Left forelimb (tissue), 1 donor: ENCODE results near the gene STARD3.
"Not testable (repeated sequence)": the region's sequence is repeated elsewhere in the genome, so short reads cannot be mapped to it uniquely, and the experiment has no call there.

Experiments
- DNase-seq: peaks from one replicate; pipeline ENCODE4 v3.0.0-alpha.2; 2018; ENCODE audit warnings: low spot score

STARD3 gene

DNA sequence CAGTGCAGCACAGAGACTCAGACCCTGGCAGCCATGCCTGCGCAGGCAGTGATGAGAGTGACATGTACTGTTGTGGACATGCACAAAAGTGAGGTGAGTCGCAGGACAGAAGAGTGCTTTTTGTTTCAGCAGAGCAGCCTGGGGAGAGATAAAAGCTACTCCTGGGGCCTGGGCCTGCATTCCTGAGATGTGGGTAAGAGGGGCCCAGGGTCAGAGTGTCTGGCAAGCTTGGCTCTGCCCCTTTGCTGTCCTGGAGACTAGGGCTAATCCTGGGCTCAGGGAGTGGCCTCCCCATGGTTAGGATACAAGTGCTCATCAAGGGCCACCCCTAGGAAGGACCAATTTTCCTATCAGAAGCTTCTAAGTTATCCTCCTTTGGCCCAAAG is 58.1 kb downstream of the STARD3 start:
- DNase-seq: no peak

DNA sequence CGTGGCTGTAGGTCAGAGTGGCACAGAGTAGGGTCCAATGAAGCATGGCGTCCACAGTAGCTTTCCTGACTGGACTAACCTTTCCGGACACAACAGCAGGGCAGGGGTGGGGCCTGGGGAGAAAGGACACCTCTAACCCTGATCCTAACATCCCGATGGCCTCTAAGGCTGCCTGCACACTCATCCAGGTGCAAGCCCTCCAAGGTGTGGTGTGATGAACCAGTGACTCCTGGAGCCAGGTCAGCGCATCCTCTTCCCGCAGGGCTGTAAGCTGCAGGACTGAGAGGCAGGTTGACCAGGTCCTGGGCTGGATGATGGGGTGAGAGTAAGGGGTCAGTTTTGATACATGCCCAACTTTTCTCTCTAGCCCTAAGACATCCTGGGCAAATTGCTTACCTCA is 59.8 kb downstream of the STARD3 start:
- DNase-seq: no peak

DNA sequence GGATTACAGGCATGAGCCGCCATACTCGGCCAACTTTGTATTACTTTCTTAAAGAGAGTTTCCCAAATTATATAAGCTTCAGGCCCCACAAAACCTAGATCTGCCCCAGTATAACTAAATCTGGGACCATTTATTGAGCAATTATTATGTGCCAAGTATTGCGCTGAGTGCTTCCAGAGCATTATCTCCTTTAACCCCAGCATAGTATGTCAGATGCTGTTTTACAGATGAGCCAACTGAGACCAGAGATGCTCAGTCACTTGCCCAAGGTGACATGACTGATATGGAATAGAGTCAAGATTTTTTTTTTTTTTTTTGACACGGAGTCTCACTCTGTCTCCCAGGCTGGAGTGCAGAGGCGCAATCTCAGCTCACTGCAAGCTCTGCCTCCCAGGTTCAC is 61.0 kb downstream of the STARD3 start:
- no peak for DNase-seq

DNA sequence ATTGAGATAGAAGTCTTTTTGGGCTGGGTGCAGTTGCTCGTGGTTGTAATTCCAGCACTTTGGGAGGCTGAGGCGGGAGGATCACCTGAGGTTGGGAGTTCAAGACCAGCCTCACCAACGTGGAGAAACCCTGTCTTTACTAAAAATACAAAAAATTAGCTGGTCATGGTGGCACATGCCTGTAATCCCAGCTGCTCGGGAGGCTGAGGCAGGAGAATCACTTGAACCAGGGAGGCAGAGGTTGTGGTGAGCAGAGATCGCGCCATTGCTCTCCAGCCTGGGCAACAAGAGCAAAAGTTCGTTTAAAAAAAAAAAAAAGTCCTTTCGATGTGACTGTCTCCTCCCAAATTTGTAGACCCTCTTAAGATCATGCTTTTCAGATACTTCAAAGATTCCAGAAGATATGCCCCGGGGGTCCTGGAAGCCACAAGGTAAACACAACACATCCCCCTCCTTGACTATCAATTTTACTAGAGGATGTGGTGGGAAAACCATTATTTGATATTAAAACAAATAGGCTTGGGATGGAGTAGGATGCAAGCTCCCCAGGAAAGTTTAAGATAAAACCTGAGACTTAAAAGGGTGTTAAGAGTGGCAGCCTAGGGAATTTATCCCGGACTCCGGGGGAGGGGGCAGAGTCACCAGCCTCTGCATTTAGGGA is 62.3 kb downstream of the STARD3 start:
- not testable (repeated sequence) for DNase-seq

DNA sequence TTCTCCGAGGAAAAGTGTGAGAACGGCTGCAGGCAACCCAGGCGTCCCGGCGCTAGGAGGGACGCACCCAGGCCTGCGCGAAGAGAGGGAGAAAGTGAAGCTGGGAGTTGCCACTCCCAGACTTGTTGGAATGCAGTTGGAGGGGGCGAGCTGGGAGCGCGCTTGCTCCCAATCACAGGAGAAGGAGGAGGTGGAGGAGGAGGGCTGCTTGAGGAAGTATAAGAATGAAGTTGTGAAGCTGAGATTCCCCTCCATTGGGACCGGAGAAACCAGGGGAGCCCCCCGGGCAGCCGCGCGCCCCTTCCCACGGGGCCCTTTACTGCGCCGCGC is 62.8 kb downstream of the STARD3 start, which contains the start of gene ERBB2:
Gene ERBB2 (plus strand): TSS at position 247 of the 330 bp plus-strand sequence. CDS start 175 bp downstream, outside the sequence.
- DNase-seq: peak; percentile 79

DNA sequence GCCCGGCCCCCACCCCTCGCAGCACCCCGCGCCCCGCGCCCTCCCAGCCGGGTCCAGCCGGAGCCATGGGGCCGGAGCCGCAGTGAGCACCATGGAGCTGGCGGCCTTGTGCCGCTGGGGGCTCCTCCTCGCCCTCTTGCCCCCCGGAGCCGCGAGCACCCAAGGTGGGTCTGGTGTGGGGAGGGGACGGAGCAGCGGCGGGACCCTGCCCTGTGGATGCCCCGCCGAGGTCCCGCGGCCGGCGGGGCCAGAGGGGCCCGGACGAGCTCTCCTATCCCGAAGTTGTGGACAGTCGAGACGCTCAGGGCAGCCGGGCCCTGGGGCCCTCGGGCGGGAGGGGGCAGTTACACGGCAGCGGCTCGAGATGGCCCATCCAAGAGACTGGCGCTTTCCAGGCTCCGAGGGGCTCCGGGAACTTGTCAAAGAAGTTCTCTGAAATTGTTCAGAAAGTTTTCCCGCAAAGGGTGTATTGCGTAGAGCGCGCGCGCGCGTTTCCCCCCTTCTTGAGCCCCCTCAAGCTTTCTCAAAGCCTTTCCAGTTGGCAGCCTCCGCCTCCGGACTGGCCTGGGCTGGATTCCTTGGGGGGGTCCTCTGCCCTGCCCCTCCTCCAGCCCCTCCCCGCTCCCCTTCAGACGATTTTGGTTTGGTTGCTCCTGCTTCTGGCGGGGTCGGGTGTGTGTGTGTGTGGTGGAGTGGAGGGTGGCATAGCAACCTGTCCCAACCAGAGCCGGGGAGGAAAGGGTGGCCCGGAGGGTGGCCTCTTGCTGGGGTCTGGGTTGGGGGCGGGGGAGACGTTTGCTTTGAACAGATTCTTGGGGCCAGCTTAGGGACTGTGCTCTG is 63.4 kb downstream of the STARD3 start:
- DNase-seq: peak; percentile 83

DNA sequence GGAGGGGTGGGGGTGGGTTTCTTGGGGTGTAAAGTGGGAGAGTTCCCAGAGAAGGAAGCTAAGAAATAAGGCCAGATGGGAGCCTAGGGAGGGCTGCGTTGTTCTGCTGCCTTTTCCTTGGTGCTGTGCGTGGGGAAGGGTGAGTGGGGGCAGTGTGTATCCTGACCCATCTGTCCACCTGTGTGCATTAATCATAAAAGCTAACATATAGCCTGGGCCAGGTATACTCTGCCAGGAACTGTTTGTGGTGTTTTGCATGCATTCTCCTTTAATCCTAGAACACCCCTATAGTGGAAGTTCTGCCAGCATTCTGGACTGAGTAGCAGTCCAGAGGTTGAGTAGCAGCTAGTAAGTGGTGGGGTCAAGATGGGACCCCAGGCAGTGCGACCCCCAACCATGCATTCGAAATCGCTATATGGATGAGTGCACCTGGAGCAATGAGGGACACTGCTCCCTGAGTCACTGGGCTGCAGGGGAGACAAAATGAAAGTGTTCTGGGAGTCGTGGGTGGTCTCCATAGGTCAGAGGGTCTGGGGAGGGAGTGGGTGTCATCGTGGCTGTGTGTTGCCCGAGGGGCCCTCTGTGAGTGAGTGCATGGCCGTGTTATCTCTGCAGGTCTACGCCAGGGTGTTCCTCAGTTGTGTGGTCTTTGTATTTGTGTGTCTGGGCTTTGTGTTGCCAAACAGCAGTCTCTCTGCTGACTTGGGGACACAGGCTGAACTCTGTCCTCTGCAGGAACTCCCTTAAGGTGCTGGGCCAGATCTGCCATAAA is 64.3 kb downstream of the STARD3 start:
- DNase-seq: no peak

DNA sequence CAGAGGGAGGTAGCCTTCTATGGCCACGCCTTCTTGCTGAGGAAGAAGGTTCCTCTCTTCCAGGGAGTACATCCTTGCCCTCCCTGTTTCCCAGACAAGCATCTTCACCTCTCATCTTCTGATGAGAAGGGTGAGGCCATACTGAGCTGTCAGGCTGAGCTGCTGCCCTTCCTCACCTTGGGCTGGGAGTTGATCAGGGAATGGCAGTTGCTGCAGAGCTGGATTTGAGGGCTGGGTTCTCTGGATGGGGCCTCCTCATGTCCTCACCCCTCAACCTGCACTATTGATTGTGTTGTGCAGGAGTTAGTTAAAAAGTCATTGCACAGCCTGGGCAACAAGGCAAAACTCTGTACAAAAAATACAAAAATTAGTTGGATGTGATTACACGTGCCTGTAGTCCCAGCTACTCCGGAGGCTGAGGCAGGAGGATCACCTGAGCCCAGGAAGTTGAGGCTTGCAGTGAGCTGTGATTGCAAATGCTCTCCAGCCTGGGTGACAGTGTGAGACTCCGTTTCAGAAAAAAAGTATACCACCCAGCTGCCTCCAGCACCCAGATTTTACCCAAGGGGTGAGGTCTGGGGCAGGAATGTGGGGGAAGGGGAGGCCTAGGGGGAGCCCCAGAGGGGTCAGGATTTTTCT is 65.0 kb downstream of the STARD3 start:
- no peak for DNase-seq

DNA sequence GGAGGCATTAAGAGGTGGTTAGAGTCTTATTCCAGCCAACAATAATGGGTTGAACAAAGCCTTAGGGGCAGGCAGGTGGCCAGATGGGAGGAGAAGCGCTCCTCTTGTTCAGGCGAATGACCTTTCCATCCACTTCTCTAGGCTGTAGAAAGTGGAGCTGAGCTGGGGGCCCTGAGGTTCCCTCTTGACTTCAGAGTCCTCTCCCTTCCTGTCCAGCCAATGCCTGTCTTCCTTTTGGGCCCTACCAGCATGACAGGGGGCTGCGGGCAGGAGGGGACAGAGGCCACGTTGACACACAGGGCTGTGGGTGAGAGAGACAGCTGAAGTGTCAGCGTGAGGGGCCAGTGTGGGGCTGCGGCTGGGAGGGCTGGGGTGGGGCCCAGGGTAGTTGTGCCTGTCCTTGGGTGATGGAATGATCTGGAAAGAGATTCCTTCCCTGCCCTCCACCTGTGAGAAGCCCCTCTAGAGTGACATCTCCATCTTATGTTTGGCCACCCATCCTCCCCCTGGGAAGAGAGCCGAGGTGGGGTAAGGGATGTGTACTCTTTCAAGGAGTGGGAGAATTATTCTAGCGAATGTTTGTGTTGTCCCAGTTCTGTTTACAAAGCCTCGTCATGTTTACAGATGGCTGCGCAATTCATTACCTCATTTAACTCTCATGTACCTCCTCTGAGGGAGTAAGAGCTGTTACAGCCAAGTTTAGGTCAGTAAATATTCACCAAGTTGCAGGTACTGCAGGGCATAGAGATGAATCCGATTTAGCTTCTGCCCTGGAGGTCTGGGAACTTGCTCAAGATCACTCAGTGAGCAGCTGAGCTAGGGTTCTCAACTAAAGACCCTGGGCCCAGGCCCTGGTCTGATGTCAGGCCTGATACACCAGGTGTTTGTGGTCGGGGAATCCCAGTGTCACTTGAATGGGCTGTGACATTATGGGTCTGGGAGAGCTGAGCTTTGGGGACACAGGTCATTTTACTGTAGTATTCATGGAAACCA is 66.3 kb downstream of the STARD3 start:
- no peak for DNase-seq

DNA sequence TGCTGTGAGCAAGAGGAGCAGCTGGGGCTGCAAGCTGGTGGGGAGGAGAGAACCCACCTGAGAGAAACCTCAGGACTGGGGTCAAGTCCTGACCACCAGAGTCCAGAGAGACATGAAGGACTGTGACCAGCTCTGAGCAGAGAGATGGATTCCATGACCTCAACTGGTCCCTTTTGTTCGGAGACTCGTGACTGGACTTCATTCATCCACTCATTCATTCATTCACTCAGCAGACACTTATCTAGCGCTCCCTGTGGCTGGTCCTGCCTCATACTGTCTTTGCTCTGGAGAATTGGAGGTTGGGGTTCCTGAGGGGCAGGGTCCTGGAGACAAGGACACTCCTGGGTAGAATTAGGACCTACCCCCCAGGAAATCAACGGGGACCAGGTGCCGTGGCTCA is 67.0 kb downstream of the STARD3 start:
- no peak for DNase-seq

DNA sequence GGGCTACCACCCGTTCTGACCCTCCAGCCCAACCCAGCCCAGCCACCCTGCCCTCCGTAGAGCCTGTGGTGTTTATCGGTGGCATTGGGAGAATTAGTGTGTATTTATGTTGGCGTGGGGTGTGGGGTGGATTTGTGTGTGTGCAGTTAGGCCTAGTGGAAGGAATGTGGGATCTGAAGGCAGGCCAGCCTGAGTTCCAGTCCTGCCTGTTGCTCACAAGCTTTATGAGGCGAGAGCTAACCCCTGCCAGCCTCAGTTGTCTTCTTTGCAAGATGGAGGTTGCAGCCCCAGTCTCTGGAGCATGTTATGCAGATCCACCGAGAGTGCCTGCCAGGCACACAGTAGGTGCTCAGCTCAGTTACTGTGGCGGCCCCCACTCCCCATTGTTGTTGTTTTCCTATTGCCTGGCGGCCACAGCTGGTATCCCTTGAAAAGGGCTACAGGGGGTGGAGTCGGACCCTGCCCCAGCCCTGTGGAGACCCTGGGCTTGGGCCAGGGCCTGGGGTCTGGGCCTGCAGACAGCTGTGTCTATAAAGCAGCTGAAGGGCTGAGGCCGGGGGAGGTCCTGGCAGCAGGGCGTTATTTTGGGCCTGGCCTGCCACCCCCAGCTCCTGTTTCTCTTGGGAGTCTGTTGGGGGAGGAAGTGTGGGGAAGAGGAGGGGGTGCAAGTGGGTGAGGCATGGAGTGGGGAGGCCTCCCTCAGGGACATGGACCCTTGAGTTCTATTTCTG is 68.0 kb downstream of the STARD3 start:
- no peak for DNase-seq

DNA sequence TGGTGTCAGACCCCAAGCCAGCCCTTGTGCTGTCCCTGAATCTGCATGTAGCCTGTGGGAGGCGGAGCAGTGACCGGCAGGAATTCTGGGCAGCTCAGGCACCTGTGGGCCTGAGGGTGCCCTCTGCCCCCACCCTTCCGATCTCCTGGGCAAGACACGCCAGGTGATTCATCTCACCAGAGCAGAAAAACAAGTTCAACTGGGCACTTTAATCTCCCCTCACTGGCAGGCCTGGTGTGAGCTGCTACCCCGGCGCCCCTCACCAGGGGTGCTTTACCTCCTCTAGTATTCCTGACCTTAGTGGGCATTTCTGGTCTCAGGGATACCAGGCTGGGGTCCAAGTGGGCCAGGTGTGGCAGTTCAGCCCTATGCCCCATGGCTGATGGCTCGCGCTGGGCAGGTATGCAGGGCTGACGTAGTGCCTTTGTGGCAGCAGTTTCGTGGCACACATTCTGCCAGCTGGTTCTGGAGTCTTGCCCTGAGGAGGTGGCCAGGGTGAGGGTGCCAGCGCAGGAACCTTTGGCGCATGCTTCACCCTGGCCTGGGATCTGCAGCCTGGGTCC is 68.9 kb downstream of the STARD3 start:
- no peak for DNase-seq

DNA sequence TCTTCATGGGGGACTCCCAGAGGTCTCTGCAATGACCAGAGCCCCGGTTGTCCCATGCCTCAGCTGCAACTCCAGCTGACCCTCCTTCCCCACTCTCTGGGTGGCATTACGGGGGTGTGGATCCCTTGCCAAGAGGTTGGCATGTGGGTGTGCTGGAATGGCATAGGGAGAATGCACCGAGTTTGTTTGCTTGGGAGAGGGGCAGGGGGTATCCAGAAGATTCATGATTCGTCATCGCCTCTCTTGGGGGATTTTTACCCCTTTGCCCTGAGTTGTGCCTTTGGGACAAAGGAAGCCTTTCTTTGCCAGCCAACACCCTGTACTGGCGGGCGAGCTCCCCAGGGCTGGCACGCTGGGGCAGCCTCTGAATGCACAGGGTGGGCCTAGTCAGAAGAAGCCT is 69.4 kb downstream of the STARD3 start:
- no peak for DNase-seq

DNA sequence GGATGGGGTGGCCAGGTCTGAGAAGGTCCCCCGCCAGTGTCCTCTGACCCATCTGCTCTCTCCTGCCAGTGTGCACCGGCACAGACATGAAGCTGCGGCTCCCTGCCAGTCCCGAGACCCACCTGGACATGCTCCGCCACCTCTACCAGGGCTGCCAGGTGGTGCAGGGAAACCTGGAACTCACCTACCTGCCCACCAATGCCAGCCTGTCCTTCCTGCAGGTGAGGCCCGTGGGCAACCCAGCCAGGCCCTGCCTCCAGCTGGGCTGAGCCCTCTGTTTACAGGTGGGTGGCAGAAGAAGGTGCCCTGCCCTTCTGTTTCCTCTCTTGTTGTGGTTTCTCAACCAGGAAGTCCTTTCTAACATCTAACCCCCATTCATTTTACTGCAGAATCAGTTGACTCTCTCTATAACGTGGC is 70.0 kb downstream of the STARD3 start:
- no peak for DNase-seq

DNA sequence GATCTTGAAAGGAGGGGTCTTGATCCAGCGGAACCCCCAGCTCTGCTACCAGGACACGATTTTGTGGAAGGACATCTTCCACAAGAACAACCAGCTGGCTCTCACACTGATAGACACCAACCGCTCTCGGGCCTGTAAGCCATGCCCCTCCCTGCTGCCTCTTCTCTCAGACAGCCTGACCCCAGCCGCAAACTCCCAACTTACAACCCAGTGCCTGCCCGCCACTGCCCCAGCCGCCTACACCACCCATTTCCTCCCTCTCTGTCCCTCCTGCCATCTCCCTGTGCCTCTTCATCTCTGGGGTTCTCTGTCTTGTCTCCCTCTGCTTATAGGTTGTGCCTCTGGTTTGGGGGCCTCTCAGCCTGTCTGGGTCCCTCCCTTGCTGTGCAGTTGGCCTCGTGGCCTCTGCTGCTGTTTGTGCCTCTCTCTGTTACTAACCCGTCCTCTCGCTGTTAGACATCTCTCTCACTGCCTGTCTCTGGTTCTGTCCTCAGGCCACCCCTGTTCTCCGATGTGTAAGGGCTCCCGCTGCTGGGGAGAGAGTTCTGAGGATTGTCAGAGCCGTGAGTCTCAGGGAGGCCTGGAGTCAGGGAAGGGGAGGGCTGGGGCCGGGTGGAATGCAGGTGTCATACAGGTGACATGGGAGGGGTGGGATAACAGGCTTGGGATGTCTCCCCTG is 72.5 kb downstream of the STARD3 start:
- DNase-seq: no peak

DNA sequence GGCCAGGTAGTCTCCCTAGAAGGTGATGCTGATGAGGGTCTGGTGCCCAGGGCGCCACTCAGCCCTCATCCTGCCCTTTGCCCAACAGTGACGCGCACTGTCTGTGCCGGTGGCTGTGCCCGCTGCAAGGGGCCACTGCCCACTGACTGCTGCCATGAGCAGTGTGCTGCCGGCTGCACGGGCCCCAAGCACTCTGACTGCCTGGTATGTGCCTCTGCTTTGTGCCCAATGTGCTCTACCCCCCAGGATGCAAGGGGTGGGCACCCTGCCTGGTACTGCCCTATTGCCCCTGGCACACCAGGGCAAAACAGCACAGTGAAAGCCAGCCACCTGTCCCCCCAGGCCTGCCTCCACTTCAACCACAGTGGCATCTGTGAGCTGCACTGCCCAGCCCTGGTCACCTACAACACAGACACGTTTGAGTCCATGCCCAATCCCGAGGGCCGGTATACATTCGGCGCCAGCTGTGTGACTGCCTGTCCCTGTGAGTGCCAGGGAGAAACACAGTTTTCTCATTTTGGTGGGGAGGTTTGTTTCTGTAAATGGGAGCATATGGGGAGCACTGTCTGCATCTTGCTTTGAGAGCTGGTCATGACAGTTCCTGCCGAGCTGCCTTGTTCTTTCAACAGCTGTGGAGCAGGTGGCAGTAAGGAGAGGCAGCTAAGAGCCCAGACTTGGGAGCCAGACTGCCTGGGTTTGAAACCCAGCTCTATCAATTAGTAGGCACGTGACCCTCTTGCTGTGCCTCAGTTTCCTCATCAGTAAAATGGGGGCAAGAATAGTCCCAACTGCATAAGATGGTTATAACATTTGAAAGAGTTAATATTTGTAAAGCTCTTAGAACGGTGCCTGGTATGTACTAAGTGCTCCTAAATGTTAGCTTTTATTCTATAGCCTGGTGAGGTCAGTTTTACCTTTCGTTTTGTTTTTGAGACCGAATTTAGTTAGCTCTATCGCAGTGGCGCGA is 73.3 kb downstream of the STARD3 start:
- DNase-seq: no peak

DNA sequence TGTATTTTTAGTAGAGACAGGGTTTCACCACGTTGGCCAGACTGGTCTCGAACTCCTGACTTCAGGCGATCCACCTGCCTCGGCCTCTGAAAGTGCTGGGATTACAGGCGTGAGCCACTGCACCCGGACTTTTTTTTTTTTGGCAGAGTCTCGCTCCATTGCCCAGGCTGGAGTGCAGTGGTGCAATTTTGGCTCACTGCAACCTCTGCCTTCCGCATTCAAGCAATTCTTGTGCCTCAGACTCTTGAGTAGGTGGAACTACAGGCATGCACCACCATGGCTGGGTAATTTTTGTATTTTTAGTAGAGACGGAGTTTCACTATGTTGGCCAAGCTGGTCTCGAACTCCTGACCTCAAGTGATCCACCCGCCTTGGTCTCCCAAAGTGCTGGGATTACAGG is 74.1 kb downstream of the STARD3 start:
- DNase-seq: not testable (repeated sequence)

DNA sequence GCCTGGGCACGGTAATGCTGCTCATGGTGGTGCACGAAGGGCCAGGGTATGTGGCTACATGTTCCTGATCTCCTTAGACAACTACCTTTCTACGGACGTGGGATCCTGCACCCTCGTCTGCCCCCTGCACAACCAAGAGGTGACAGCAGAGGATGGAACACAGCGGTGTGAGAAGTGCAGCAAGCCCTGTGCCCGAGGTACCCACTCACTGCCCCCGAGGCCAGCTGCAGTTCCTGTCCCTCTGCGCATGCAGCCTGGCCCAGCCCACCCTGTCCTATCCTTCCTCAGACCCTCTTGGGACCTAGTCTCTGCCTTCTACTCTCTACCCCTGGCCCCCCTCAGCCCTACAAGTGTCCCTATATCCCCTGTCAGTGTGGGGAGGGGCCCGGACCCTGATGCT is 74.9 kb downstream of the STARD3 start:
- DNase-seq: no peak
